RWPE2 (cell line): ENCODE measurements around the gene SLC66A3.

Experiments used
- ATAC-seq: fragments of 200-7000 bp; cut with Tn5 transposase; 3 replicates; pipeline ENCODE4 v1.9.1; 2021; ENCODE audit warnings: low read depth
- DNase-seq: peaks from one replicate; pipeline ENCODE4 v3.0.0-alpha.2; 2020; ENCODE audit warnings: low spot score
- H3K27ac ChIP-seq: fragments of 450-650 bp; 2 replicates; pipeline ENCODE4 v1.5.1; 2017; ENCODE audit warnings: mild to moderate bottlenecking; ENCODE audit not compliant: poor library complexity, severe bottlenecking
- H3K27me3 ChIP-seq: fragments of 250-450 bp; sonication (Bioruptor Pico); 2 replicates; pipeline ENCODE4 v1.5.1; 2021; ENCODE audit warnings: mild to moderate bottlenecking, moderate library complexity; ENCODE audit not compliant: insufficient read depth, poor library complexity, severe bottlenecking
- H3K36me3 ChIP-seq: fragments of 250-450 bp; sonication (Bioruptor Pico); 2 replicates; pipeline ENCODE4 v1.5.1; 2020; ENCODE audit warnings: low read depth, mild to moderate bottlenecking, moderate library complexity
- H3K4me1 ChIP-seq: fragments of 250-450 bp; sonication (Bioruptor Pico); 2 replicates; pipeline ENCODE4 v1.5.1; 2021; ENCODE audit warnings: mild to moderate bottlenecking, moderate library complexity; ENCODE audit not compliant: insufficient read depth, poor library complexity, severe bottlenecking
- H3K4me3 ChIP-seq: fragments of 250-450 bp; sonication (Bioruptor Pico); 2 replicates; pipeline ENCODE4 v1.5.1; 2021; ENCODE audit warnings: mild to moderate bottlenecking, moderate library complexity; ENCODE audit not compliant: severe bottlenecking
- H3K9me3 ChIP-seq: fragments of 250-450 bp; sonication (Bioruptor Pico); 2 replicates; pipeline ENCODE4 v1.5.1; 2021; ENCODE audit warnings: mild to moderate bottlenecking, moderate library complexity; ENCODE audit not compliant: severe bottlenecking
- TF ChIP-seq, protein P1 (sequence below): fragments of 450-650 bp; IDR thresholded peaks from one replicate; pipeline ENCODE4 v1.5.1; 2017; ENCODE audit warnings: mild to moderate bottlenecking, moderate library complexity; ENCODE audit not compliant: poor library complexity, severe bottlenecking

SLC66A3 gene

DNA sequence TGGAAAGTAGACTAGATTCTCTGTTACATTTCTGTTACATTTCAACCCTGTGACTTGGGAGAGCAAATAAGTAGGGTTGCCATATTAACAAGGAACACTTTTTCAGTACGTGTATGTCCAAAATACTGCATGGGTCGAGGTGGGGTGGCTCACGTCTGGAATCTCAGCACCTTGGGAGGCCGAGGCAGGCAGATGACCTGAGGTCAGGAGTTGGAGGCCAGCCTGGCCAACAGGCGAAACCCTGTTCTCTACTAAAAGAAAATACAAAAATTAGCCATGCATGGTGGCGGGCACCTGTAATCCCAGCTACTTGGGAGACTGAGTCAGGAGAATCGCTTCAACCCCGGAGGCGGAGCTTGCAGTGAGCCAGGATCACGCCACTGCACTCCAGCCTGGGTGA lies 11.2 kb downstream of the SLC66A3 start:
- ATAC-seq (no peak), DNase-seq (no peak)
- Histone ChIP-seq H3K27ac (no peak overlapping the region), H3K36me3 (no peaks in the 10 kb centered on the region), H3K9me3 (no peaks in the 10 kb centered on the region), H3K4me3 (no peak overlapping the region), H3K27me3 (no peaks in the 10 kb centered on the region), H3K4me1 (no peaks in the 10 kb centered on the region)
- TF ChIP-seq, protein P1, sequence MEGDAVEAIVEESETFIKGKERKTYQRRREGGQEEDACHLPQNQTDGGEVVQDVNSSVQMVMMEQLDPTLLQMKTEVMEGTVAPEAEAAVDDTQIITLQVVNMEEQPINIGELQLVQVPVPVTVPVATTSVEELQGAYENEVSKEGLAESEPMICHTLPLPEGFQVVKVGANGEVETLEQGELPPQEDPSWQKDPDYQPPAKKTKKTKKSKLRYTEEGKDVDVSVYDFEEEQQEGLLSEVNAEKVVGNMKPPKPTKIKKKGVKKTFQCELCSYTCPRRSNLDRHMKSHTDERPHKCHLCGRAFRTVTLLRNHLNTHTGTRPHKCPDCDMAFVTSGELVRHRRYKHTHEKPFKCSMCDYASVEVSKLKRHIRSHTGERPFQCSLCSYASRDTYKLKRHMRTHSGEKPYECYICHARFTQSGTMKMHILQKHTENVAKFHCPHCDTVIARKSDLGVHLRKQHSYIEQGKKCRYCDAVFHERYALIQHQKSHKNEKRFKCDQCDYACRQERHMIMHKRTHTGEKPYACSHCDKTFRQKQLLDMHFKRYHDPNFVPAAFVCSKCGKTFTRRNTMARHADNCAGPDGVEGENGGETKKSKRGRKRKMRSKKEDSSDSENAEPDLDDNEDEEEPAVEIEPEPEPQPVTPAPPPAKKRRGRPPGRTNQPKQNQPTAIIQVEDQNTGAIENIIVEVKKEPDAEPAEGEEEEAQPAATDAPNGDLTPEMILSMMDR: no peak

DNA sequence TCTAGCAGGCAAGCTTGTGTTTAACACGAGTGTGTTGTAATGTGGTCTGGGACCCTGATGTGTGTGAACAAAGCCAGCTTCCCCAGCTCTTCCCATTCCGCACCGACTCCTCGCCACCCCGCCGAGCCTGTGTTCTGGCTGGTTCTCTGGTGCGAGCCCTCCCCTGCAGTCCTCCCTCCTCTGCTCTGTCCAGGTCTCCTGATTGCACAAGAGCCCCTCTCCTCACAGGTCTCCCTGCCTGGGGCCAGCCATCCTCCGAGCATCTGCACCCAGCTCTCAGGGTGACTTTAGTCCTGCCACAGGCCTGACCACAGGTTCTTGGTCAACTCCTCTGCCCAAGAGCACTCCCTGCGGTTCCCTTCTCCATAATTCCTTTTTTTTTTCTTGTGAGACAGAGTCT lies 13.2 kb downstream of the SLC66A3 start:
- DNase-seq: no peak
- ATAC-seq: no peak
- Histone ChIP-seq H3K4me3 (no peak overlapping the region), H3K36me3 (no peaks in the 10 kb centered on the region), H3K4me1 (no peaks in the 10 kb centered on the region), H3K27ac (no peak overlapping the region), H3K27me3 (no peaks in the 10 kb centered on the region), H3K9me3 (no peaks in the 10 kb centered on the region)
- TF ChIP-seq, protein P1: no peak

DNA sequence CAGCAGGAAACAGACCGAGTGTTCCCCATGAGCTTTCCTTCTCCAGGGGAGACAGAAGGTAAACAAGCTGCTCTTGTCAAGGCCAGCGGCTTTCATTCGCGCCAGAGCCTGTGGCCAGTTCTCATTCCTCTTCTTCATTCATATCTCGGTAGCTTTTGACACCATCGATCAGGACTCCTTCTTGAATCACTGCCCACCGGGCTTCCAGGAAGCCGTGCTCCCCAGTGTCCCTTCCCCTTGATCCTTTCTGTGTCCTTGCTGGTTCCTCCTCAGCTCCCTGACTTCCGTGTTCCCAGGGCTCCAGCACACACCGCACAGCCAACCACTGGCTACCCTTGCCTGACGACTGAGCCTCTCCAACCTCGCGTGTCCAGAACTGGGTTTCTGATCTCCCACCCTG lies 14.1 kb downstream of the SLC66A3 start:
- no peaks in the 10 kb centered on the region for H3K36me3 ChIP-seq
- no peak overlapping the region for H3K27ac ChIP-seq
- no peaks in the 10 kb centered on the region for H3K27me3 ChIP-seq
- no peaks in the 10 kb centered on the region for H3K9me3 ChIP-seq
- DNase-seq (no peak), ATAC-seq (no peak)
- no peaks in the 10 kb centered on the region for H3K4me1 ChIP-seq
- no peak overlapping the region for H3K4me3 ChIP-seq
- TF ChIP-seq, protein P1: no peak

DNA sequence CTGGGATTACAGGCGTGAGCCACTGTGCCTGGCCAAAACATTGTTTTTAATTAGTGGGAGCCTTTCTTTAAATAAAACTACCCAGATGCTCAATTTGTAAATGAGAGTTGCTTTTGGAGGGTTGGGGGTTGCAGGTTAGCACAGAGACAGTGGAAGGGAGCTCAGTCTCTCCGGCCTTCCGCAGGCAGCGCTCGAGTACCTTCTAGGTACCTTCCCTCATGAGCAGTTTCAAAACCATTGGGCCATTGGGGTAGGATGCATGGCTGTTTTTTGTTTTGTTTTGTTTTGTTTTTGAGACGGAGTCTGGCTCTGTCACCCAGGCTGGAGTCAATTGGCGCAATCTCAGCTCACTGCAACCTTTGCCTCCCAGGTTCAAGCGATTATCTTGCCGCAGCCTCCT lies 19.0 kb downstream of the SLC66A3 start:
- no peak overlapping the region for H3K27ac ChIP-seq
- no peaks in the 10 kb centered on the region for H3K27me3 ChIP-seq
- H3K4me3 ChIP-seq: no peak overlapping the region
- DNase-seq (no peak), ATAC-seq (no peak)
- H3K36me3 ChIP-seq: peaks cover under 1% of the 10 kb centered on the region; the same call in 1 of the 2 replicates
- H3K4me1 ChIP-seq: no peaks in the 10 kb centered on the region
- H3K9me3 ChIP-seq: no peaks in the 10 kb centered on the region
- TF ChIP-seq, protein P1: no peak

DNA sequence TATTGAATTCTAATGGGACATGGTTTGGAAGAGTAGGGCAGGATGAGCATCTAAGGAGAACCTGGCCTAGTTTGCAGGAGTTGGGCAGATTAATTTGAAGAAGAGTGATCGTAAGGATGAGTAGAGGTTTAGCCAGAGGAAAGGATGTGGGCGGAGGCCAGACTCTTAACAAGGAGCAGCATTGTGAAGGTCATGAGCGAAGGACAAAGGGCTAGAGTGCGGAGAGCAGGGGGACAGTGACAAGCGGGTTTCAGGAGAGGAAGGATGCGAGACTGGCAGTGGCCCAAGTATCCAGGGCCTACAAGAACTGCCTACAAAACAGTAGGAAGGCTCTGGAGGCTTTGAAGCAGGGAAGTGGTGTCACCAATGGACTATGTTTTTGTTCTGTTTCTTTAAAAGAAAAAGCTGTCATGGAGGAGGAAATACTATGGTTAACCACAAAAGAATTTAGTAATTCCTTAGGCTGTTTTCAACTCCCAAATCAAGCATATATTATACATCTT lies 20.1 kb downstream of the SLC66A3 start:
- no peak overlapping the region for H3K27ac ChIP-seq
- H3K27me3 ChIP-seq: no peaks in the 10 kb centered on the region
- H3K9me3 ChIP-seq: no peaks in the 10 kb centered on the region
- DNase-seq: no peak
- no peak overlapping the region for H3K4me3 ChIP-seq
- TF ChIP-seq, protein P1: no peak
- no peak for ATAC-seq
- no peaks in the 10 kb centered on the region for H3K4me1 ChIP-seq
- H3K36me3 ChIP-seq: peaks cover 7% of the 10 kb centered on the region
